HG03108 (cell line): ENCODE results near the gene CFAP58.

ENCODE experiments used
- ATAC-seq: cut with Tn5 transposase; IDR thresholded peaks from one replicate; pipeline ENCODE4 v1.9.1; 2021; ENCODE audit warnings: moderate library complexity; ENCODE audit not compliant: unreplicated experiment

CFAP58 gene

DNA sequence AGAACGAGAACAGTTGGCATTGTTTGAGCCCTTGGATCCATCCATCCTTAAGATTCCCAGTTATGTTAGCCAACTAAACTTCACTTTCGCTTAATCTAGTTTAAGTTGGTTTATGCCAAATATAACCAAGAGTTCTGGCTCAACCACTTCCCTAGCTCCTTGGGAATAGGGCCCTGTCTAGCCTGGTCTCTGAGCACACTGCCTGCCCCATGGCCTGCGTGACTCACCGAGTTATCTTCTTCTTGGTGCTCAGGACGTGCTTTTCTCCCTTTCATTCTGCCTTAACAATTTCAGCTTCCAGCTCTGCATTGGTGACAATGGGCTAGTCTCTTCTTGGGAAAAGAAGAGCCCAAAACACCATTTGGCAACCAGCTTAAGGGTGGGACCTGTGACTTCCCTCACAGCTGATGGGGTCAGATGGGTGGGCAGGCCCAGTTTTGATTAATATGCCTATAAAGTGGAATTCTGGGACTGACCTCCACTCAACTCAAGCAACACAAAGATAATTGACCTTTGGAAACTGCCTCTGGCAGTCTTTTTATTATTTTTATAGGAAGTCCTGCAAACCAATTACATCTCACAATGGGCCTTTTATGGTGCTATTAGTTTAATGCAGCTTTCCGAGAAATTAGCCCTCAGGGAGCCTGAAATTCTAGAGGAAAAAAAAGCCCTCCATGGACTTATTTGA lies 126.4 kb downstream of the CFAP58 start:
- ATAC-seq, result no peak

DNA sequence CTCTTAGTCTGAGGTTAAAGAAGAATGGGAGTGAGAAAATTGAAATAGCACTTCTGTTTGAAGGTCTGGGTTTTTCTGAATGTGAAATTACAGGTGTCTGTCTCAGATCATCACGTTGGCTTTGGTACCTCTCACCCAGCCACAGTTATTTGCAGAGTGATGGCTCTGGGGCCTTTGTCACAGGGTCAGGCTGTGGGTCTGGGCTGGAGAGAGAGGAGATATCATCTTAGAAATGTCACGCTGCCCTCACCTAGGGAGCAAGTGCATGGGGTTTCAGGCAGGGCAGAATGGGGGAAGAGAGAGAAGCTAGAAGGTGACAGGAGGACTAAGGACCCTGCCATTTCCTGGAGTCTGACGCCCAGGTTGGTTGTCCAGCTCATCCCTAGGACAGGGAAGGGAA lies 127.2 kb downstream of the CFAP58 start:
- no peak for ATAC-seq

DNA sequence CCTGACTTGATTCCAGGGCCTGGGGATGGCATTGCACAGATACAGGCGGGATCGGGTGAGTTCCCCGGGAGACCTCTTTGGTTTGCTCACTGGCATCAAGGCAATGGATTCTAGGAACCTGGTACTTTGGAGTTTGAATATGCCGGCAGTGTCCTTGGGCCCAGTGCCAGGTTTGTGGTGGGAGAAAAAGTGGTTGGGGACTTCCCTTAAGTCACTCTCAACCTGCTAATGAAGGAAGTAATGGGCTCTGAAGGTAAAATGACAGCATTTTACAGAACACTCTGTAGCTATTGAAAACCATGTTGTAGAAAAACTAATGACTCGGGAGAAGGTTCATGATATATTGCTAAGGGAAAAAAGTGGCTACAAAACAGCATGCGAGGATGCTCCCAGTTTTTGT lies 129.9 kb downstream of the CFAP58 start:
- no peak for ATAC-seq

DNA sequence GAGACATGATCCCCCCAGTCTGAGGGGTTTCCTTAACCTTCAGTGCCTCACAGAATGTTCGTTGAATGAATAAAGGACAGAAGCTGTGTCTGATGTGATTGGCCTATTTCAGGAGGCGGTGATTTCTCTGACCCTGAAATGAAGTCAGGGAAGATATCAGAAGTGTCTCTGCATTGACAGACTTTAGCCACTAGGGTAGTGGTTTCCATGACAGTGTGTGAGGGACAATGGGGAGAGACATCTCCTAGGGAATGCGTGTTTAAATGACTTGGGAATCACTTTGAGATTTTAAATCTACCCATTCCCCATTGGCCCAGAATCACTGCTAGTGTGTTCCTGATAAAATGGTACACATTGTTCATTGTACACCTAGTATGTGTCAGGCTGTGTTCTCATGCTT lies 132.0 kb downstream of the CFAP58 start:
- ATAC-seq, result no peak

DNA sequence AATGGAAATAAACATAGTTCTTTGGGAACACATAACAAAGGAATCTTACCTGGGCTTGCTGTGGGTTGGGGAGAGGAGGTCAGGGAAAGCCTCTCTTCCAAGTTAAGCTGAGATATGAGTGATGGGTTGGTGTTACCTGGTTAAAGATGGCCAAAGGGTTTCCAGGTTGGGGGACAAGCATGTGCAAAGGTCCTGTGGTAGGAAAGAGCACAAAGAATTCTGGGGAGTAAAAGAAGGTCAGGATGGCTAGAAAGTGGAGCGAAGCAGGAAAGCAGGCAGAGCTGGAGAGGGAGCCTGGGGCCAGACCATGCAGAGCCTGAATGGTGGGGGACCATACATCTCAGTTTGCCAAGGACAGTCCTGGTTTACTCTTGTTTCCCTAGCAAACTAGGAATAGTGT lies 133.2 kb downstream of the CFAP58 start:
- ATAC-seq, result no peak

DNA sequence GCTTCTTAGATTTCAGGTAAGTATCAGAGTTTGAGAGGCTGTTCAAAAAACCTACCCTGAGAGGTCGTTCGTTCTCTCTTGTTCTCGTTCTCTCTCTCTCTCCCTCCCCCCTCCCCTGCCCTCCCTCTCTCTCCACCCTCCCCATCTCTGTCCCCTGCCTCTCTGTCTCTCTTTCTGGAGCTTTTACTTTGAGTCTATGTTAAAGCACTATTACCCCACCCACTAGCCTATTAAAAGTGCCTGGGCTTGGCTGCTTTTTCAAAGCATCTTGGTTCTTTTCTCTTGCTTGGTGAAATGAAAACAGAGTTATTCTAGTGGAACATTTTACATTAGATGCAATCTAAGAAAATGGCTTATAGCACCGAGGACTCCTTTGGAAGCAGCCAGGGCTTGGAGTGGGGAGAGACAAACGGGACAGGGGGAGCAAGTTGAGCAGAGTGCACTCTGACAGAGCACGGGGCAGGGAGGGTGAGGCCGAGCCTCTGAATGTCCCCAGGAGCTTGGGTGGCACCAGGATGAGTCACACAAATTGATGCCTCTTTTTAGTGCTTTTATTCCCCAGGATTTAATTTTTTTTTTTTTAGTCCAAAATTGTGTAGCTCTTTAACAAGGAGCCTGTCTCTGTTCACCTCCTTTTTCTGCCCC lies 134.3 kb downstream of the CFAP58 start:
- ATAC-seq, result no peak

DNA sequence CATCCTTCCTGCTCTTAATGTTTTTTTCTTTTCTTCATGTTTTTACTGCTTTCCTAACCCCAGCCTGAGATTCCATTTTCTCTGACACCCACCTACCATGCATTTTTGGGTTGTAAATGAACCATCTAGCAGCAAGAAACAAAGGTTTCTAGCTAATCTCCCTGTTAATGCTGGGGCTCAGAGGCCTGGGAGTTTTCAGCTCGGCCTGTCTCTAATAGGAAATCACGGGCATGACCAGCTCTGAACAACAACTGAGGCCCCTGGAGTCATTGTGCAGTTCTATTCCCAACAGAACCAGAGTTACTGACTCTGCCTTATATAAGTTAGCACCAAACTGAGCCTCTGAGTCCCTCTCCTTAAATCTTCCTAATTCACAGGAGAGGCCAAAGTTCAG lies 134.8 kb downstream of the CFAP58 start:
- no peak for ATAC-seq

DNA sequence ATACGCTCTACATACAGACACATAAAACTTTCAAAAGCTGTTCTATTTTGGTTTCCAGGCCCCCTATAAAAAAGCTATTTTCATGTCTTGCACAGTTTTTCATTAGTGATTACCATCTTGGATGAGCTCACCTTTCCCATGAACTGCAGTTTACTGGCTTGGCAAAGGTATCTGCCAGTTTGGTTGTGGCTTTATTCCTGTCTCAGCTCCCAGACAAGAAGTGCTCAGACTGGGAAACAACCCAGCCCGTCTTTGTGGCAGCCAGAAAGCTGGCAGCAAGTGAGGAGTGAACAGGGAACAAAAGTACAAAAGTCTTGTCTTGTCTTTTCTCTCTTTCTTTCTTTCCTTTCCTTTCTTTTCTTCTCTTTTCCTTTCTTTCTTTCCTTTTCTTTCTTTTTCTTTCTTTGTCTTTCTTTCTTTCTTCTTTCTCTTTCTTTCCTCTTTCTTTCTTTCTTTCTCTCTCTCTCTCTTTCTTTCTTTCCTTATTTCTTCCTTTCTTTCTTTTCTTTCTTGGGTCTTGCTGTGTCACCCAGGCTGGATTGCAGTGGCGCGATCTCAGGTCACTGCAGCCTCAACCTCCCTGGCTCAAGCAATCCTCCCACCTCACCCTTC lies 138.8 kb downstream of the CFAP58 start:
- no peak for ATAC-seq

DNA sequence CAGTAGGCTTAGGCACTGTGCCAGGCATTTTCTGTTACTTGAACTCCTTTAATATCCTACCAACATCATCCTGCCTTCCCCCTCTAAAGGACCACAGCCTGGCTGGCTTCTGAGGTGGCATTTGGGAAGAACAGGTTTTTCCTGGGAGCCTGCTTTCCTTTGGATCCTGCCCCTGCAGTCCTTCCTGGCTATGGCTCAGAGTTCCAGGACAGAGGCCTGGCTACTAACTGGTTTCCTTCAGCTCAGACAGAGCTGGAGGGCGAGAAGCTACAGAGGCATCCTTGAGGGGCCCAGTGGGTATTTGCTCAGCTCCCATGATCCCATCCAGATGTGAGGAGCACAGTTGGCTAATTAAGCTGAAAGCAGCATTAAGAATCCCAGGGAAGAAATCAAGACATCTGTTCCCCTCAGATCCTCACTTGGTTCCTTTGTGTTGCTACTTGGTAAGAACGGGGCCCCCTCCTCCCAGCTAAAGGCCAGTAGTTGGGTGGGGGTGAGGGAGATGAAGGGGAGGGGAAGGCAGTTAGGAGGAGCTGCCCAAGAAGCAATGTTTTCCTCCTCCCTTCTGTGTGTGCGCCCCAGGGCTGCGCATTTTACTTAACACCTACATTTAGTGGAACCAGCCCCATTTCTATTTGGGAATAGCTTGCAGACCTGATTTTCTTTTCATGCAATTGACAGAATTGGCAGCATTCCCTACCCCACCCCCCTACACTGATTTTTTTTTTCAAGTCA lies 144.9 kb downstream of the CFAP58 start:
- ATAC-seq, result no peak

DNA sequence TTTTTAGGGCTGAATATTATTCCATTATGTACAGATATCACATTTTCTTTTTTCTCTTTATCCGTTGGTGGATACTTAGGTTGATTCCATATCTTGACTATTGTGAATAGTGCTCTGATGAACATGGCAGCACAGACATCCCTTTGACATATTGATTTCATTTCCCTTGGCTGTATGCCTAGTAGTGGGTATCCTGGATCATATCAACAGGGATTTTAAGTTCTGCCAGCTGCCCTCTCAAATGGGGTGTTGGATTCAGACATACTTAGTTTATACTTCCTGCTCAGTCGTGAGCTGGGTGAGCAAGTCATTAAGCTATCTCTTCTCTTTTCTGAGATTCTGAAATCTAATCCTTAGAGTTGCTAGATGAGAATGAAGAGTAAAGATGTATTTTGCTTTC lies 147.8 kb downstream of the CFAP58 start:
- ATAC-seq, result no peak

DNA sequence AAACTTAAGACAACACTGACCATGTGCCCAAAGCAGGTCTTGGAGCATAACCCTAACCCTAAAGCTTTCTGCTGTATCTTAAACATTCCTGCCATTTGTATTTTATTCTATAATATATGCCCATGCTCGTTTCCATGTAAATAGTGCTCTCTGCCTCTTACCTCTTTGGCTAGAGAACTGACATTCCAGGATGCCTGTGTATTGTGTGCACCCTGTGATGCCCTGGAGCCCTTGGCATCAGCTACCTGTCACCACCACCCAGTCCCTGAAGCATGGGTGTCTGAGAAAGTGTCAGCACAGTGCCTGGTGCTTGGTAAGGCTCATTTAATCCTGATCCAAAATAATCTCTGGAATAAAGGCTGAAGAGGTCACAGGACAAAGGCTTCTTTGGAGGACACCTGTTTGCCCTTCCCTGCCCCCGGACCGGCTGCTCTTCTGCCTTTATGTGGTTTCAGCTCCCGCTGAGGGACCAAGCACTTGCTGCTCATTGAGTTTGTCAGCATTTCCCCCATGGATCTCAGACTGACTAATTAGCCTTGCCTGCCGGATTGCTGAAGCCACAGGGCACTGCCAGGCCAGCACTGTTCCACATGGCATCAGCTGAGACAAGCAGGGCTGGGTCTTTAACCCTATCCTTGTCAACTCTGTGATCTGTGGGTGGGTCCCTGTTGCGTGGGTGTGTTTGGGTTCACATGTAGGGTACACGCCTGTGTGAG lies 148.4 kb downstream of the CFAP58 start:
- no peak for ATAC-seq

DNA sequence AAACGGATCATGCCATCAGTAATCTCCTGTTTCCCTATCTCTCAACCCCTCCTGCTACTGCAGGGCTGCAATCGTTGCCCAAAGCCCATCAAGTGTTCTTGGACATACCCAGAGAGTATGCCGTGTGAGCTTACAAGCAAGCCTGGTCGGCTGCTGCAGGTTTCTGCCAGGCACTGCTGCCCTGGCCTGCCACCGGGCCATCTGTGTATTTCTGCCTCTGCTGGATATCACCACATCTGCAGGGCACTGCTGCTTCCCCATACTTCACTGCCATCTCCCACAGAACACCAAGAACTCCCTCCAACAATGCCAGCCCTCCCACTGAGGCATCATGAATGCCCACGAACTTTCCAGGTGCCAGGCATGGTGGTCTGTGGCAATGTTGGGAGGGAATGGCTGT lies 149.3 kb downstream of the CFAP58 start:
- no peak for ATAC-seq
